Endothelial cell of umbilical vein (primary cell): Measurements from ENCODE around the gene CCNH. TPM values are rescaled to one million over a fixed set of nuclear protein-coding genes. Genes with fewer than 3 reads are reported as not detected.

Source experiments
- BruUV-seq: library from RNA; stranded (reverse); fragments of 400-500 nt; replicated peaks from 2 replicates; lab custom pipeline; 2021; lab: Mats Ljungman, UMichigan
- CTCF ChIA-PET: fragments of 300-600, 350-600 bp; sonication (Branson Sonifier 250); formaldehyde crosslinking; loops from one replicate; lab custom pipeline; 2021; ENCODE audit warnings: antibody characterized with exemption, inconsistent platforms; lab: Charles Lee
- POLR2A ChIA-PET: fragments of 300-600, 350-600 bp; sonication (Branson Sonifier 250); formaldehyde crosslinking; loops from one replicate; lab custom pipeline; 2021; ENCODE audit warnings: antibody characterized with exemption, inconsistent platforms; lab: Charles Lee
- DNase-seq: peaks from one replicate; pipeline ENCODE4 v3.0.0-alpha.2; 2011; ENCODE audit warnings: low read depth, low spot score
- FAIRE-seq: peaks from 2 replicates; lab custom pipeline; 2011; peaks lifted over from hg19 to GRCh38; lab: Jason Lieb, UNC
- H2AFZ ChIP-seq: 2 replicates; pipeline ENCODE4 v1.6.0; 2012; ENCODE audit warnings: low read depth, low read length, control low read depth, inconsistent platforms
- H3K27ac ChIP-seq: 2 replicates; pipeline ENCODE4 v1.5.1; 2011; ENCODE audit warnings: low read depth, mild to moderate bottlenecking, control low read depth, low read length, moderate library complexity; ENCODE audit not compliant: insufficient read depth
- H3K27me3 ChIP-seq, 2 experiments: 2 replicates each; pipeline versions ENCODE4 v1.6.0 to v1.6.1; 2011; ENCODE audit warnings: low read length in 2 of 2, mixed read lengths in 1 of 2; ENCODE audit not compliant: control insufficient read depth in 2 of 2, insufficient read depth in 2 of 2
- H3K36me3 ChIP-seq, 2 experiments: 2 replicates in 1 of 2; 3 replicates in 1 of 2; pipeline ENCODE4 v1.5.1; 2011; ENCODE audit warnings: low read length in 2 of 2, mild to moderate bottlenecking in 1 of 2, moderate library complexity in 1 of 2; ENCODE audit not compliant: control insufficient read depth in 2 of 2, insufficient read depth in 2 of 2; ENCODE audit errors: extremely low read depth in 1 of 2
- H3K4me1 ChIP-seq: 3 replicates; pipeline ENCODE4 v1.5.1; 2011; ENCODE audit warnings: mild to moderate bottlenecking, low read length; ENCODE audit not compliant: control insufficient read depth, insufficient read depth; ENCODE audit errors: extremely low read depth
- H3K4me2 ChIP-seq: 2 replicates; pipeline ENCODE4 v1.6.1; 2011; ENCODE audit warnings: low read length, control low read depth, mixed read lengths; ENCODE audit not compliant: insufficient read depth
- H3K4me3 ChIP-seq, 3 experiments: fragments of 200-600 bp in 1 of 3; sonication (generic), shearing (Covaris generic) in 1 of 3; replicated peaks in 1 of 3; 2 replicates each; pipeline ENCODE4 v1.5.1; 2011 to 2016; ENCODE audit warnings: control low read depth in 3 of 3, low read length in 3 of 3, mild to moderate bottlenecking in 2 of 3, inconsistent platforms in 1 of 3, low read depth in 1 of 3, moderate library complexity in 1 of 3; ENCODE audit not compliant: insufficient read depth in 1 of 3
- H3K79me2 ChIP-seq: 2 replicates; pipeline ENCODE4 v1.6.0; 2012; ENCODE audit warnings: low read length, inconsistent platforms; ENCODE audit not compliant: control insufficient read depth, insufficient read depth
- H3K9ac ChIP-seq: replicated peaks from 2 replicates; pipeline ENCODE3; 2011; ENCODE audit warnings: low read length, control low read depth; ENCODE audit not compliant: insufficient read depth; ENCODE audit errors: extremely low read depth
- H3K9me1 ChIP-seq: replicated peaks from 3 replicates; pipeline ENCODE4 v1.6.0; 2011; ENCODE audit warnings: mild to moderate bottlenecking, low read length; ENCODE audit not compliant: control insufficient read depth, insufficient read depth; ENCODE audit errors: extremely low read depth
- H3K9me3 ChIP-seq: replicated peaks from 2 replicates; pipeline ENCODE4 v1.5.1; 2012; ENCODE audit warnings: low read length, inconsistent platforms; ENCODE audit not compliant: control insufficient read depth, insufficient read depth
- H4K20me1 ChIP-seq: replicated peaks from 2 replicates; pipeline ENCODE3; 2011; ENCODE audit warnings: mild to moderate bottlenecking, low read length; ENCODE audit not compliant: control insufficient read depth, insufficient read depth; ENCODE audit errors: extremely low read depth
- EZH2 ChIP-seq: IDR thresholded peaks from 2 replicates; pipeline ENCODE4 v1.6.1; 2012; ENCODE audit warnings: borderline replicate concordance, low read depth, mild to moderate bottlenecking, moderate library complexity, low read length, inconsistent platforms; ENCODE audit not compliant: severe bottlenecking
- FOS ChIP-seq: IDR thresholded peaks from 2 replicates; pipeline ENCODE4 v1.6.1; 2011; ENCODE audit warnings: mild to moderate bottlenecking, low read length, moderate library complexity, borderline replicate concordance; ENCODE audit not compliant: insufficient read depth
- GATA2 ChIP-seq: IDR thresholded peaks from 2 replicates; pipeline ENCODE4 v1.7.0; 2011; ENCODE audit warnings: low read depth, mild to moderate bottlenecking, moderate library complexity, mixed read lengths, low read length; ENCODE audit not compliant: insufficient read length, insufficient read depth
- JUN ChIP-seq: IDR thresholded peaks from 2 replicates; pipeline ENCODE4 v1.6.1; 2011; ENCODE audit warnings: borderline replicate concordance, low read depth; ENCODE audit not compliant: insufficient read length, insufficient read depth
- MYC ChIP-seq: IDR thresholded peaks from one replicate; pipeline ENCODE4 v1.6.1; 2011; ENCODE audit warnings: mild to moderate bottlenecking, low read depth, low read length
- POLR2A ChIP-seq: IDR thresholded peaks from 2 replicates; pipeline ENCODE4 v1.6.1; 2012; ENCODE audit warnings: low read depth, mild to moderate bottlenecking, control low read depth, low read length
- POLR2AphosphoS5 ChIP-seq: IDR thresholded peaks from 2 replicates; pipeline ENCODE4 v1.6.1; 2012; ENCODE audit warnings: low read depth, mild to moderate bottlenecking, control low read depth, low read length, moderate library complexity; ENCODE audit not compliant: insufficient read depth
- dilution Hi-C: fragments of 300-500 bp; cut with MboI; formaldehyde crosslinking; loops from one replicate; pipeline ENCODE4 v1.15.0; 2019; ENCODE audit warnings: low sequenced_read_pairs; ENCODE audit not compliant: extremely low pct_ligation_motif_present
- intact Hi-C: fragments of 100-400 bp; cut with micrococcal nuclease; formaldehyde crosslinking; loops from one replicate; pipeline ENCODE4 v1.10.0; 2022
- polyA plus RNA-seq, 4 experiments: library from polyadenylated mRNA; depleted of rRNA in 3 of 4; stranded (reverse) in 3 of 4; unstranded in 1 of 4; fragments of >200 nt; gene quantifications; 2 replicates each; pipeline versions ENCODE4 v1.2.1 to v1.2.3, GENCODE V29; 2011 to 2012; ENCODE audit warnings: missing spikeins in 1 of 4
- total RNA-seq: library from RNA; stranded (reverse); gene quantifications from 2 replicates; pipeline ENCODE4 v1.2.3, GENCODE V29; 2021
- TF ChIP-seq, protein P1 (sequence below): IDR thresholded peaks from 2 replicates; pipeline ENCODE4 v1.6.1; 2011; ENCODE audit not compliant: insufficient read depth, insufficient read length
- TF ChIP-seq, protein P2 (sequence below), 2 donors: IDR thresholded peaks; 1 replicate in 1 of 2; 2 replicates in 1 of 2; pipeline ENCODE4 v1.5.1; 2011; ENCODE audit warnings: low read length in 2 of 2, mild to moderate bottlenecking in 2 of 2, moderate library complexity in 2 of 2, control low read depth in 1 of 2, inconsistent platforms in 1 of 2, low read depth in 1 of 2; ENCODE audit not compliant: insufficient read depth in 1 of 2; ENCODE audit errors: extremely low read depth in 1 of 2

The CCNH gene
- total and polyA plus RNA-seq, 2 donors (not counting 3 experiments of a cell fraction or from before 2014, with no cell fraction given) = 47.9 to 50.6 TPM

GRCh38 chr5:87390576-87391199 is 22.0 kb downstream of the CCNH start:
- no peak overlapping the region for H3K4me3 ChIP-seq
- TF ChIP-seq, protein P1, sequence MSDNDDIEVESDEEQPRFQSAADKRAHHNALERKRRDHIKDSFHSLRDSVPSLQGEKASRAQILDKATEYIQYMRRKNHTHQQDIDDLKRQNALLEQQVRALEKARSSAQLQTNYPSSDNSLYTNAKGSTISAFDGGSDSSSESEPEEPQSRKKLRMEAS = no peak
- TF ChIP-seq POLR2AphosphoS5 (no peak), POLR2A (no peak), FOS (no peak), GATA2 (no peak), MYC (no peak), EZH2 (no peak), JUN (no peak)
- TF ChIP-seq, protein P2, sequence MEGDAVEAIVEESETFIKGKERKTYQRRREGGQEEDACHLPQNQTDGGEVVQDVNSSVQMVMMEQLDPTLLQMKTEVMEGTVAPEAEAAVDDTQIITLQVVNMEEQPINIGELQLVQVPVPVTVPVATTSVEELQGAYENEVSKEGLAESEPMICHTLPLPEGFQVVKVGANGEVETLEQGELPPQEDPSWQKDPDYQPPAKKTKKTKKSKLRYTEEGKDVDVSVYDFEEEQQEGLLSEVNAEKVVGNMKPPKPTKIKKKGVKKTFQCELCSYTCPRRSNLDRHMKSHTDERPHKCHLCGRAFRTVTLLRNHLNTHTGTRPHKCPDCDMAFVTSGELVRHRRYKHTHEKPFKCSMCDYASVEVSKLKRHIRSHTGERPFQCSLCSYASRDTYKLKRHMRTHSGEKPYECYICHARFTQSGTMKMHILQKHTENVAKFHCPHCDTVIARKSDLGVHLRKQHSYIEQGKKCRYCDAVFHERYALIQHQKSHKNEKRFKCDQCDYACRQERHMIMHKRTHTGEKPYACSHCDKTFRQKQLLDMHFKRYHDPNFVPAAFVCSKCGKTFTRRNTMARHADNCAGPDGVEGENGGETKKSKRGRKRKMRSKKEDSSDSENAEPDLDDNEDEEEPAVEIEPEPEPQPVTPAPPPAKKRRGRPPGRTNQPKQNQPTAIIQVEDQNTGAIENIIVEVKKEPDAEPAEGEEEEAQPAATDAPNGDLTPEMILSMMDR (IDR thresholded peaks at IDR 0.05; ENCODE audit: extremely low read depth in 1 of 2, insufficient read depth in 1 of 2, low read depth in 1 of 2, low read length in 2 of 2) = no peak
- H3K9ac ChIP-seq = no peak overlapping the region
- H3K9me3 ChIP-seq = no peaks in the 10 kb centered on the region
- H3K4me1 ChIP-seq = peaks cover 25% of the 10 kb centered on the region
- no peaks in the 10 kb centered on the region for H3K27me3 ChIP-seq
- no peaks in the 10 kb centered on the region for H3K9me1 ChIP-seq
- POLR2A ChIA-PET = no interaction called here
- H3K27ac ChIP-seq = no peak overlapping the region
- CTCF ChIA-PET = interaction anchor here (0.7 to 2.7 kb wide), 2 partner anchors 10 to 320 kb away, joined by 3 to 17 read pairs; no protein-coding TSS in a partner anchor
- no peak overlapping the region for H3K4me2 ChIP-seq
- DNase-seq (no peak), FAIRE-seq (no peak)
- intact Hi-C loops (loop anchor here (5.0 kb wide), 1 partner anchor 238 kb away; no protein-coding TSS in a partner anchor), dilution Hi-C loops (no loop called here)
- H2AFZ ChIP-seq = no peak overlapping the region
- no TSS peak for BruUV-seq
- H3K36me3 ChIP-seq = peaks cover 9 to 42% of the 10 kb centered on the region in 2 experiments
- no peaks in the 10 kb centered on the region for H4K20me1 ChIP-seq
- peaks cover 8% of the 10 kb centered on the region for H3K79me2 ChIP-seq
